OCI-LY7 (cell line): ENCODE data around the gene STAG2. TPM values are rescaled to one million over a fixed set of nuclear protein-coding genes. Genes with fewer than 3 reads are reported as not detected.

Experiments used
- BruUV-seq: library from RNA; stranded (reverse); fragments of 400-500 nt; replicated peaks from 2 replicates; lab custom pipeline; 2021; lab: Mats Ljungman, UMichigan
- CTCF ChIA-PET: fragments of 300-600 bp; sonication (Branson Sonifier 250); formaldehyde crosslinking; loops from one replicate; lab custom pipeline; 2022; ENCODE audit warnings: antibody characterized with exemption; ENCODE audit not compliant: unreplicated experiment; lab: Charles Lee
- POLR2A ChIA-PET: fragments of 300-600 bp; sonication (Branson Sonifier 250); formaldehyde crosslinking; loops from one replicate; lab custom pipeline; 2022; ENCODE audit warnings: antibody characterized with exemption; lab: Charles Lee
- DNase-seq: peaks from one replicate; pipeline ENCODE4 v3.0.0-alpha.2; 2015; ENCODE audit warnings: low spot score
- H2AFZ ChIP-seq: fragments of 200-600 bp; sonication (generic), shearing (Covaris generic); 2 replicates; pipeline ENCODE4 v1.6.1; 2014; ENCODE audit warnings: mild to moderate bottlenecking, antibody characterized with exemption, low read length, moderate library complexity
- H3K27ac ChIP-seq: fragments of 200-600 bp; sonication (generic); 2 replicates; pipeline ENCODE4 v1.5.1; 2014; ENCODE audit warnings: mixed run types, low read depth, mild to moderate bottlenecking, moderate library complexity, low read length, inconsistent platforms; ENCODE audit not compliant: poor library complexity, severe bottlenecking
- H3K36me3 ChIP-seq: fragments of 200-600 bp; sonication (generic); 2 replicates; pipeline ENCODE4 v1.6.1; 2014; ENCODE audit warnings: mild to moderate bottlenecking, antibody characterized with exemption, low read length, moderate library complexity, mixed read lengths; ENCODE audit not compliant: insufficient read depth
- H3K4me1 ChIP-seq: fragments of 200-600 bp; sonication (generic); 2 replicates; pipeline ENCODE4 v1.5.1; 2014; ENCODE audit warnings: mild to moderate bottlenecking, low read length; ENCODE audit not compliant: insufficient read depth, poor library complexity, severe bottlenecking
- H3K4me2 ChIP-seq: fragments of 200-600 bp; sonication (generic); 2 replicates; pipeline ENCODE4 v1.6.1; 2014; ENCODE audit warnings: mild to moderate bottlenecking, low read length
- H3K4me3 ChIP-seq: fragments of 200-600 bp; sonication (generic); 2 replicates; pipeline ENCODE4 v1.5.1; 2014; ENCODE audit warnings: mild to moderate bottlenecking, low read depth, low read length; ENCODE audit not compliant: poor library complexity, severe bottlenecking
- H3K79me2 ChIP-seq: fragments of 200-600 bp; sonication (generic); 2 replicates; pipeline ENCODE4 v1.6.1; 2016; ENCODE audit warnings: low read depth, mild to moderate bottlenecking, low read length, moderate library complexity, mixed read lengths; ENCODE audit not compliant: insufficient read depth
- H3K9me2 ChIP-seq: fragments of 200-600 bp; sonication (generic); 2 replicates; pipeline ENCODE4 v1.6.1; 2016; ENCODE audit warnings: mild to moderate bottlenecking, low read length, mixed read lengths; ENCODE audit not compliant: insufficient read depth
- H3K9me3 ChIP-seq: fragments of 200-600 bp; sonication (generic); 2 replicates; pipeline ENCODE4 v1.6.1; 2014; ENCODE audit warnings: mild to moderate bottlenecking, mixed run types, low read length, mixed read lengths
- H4K20me1 ChIP-seq: fragments of 200-600 bp; sonication (generic); 2 replicates; pipeline ENCODE4 v1.6.1; 2014; ENCODE audit warnings: mild to moderate bottlenecking, antibody characterized with exemption, low read length, moderate library complexity, mixed read lengths; ENCODE audit not compliant: insufficient read depth
- EZH2phosphoT487 ChIP-seq: fragments of 200-600 bp; sonication (generic); IDR thresholded peaks from 2 replicates; pipeline ENCODE4 v1.6.1; 2018; ENCODE audit warnings: low read depth, borderline replicate concordance, mild to moderate bottlenecking, mixed run types, antibody characterized with exemption, low read length, moderate library complexity, mixed read lengths
- intact Hi-C: fragments of 100-400 bp; cut with micrococcal nuclease; formaldehyde crosslinking; loops from one replicate; pipeline ENCODE4 v1.10.0; 2022; ENCODE audit not compliant: unreplicated experiment
- total RNA-seq, 2 experiments: library from RNA; depleted of rRNA in 1 of 2; stranded (reverse); fragments of >200 nt in 1 of 2; shearing (Covaris generic) in 1 of 2; gene quantifications; 2 replicates each; pipeline ENCODE4 v1.2.3, GENCODE V29; 2014 to 2022
- TF ChIP-seq, protein P1 (sequence below): fragments of 200-600 bp; sonication (generic); conservative IDR thresholded peaks from 2 replicates; pipeline ENCODE4 v1.5.1; 2014; ENCODE audit warnings: mild to moderate bottlenecking, antibody characterized with exemption, low read length, moderate library complexity, mixed read lengths

STAG2 gene
- total RNA-seq, 2 experiments from 2014 or later: 56.7 to 68.9 TPM

DNA sequence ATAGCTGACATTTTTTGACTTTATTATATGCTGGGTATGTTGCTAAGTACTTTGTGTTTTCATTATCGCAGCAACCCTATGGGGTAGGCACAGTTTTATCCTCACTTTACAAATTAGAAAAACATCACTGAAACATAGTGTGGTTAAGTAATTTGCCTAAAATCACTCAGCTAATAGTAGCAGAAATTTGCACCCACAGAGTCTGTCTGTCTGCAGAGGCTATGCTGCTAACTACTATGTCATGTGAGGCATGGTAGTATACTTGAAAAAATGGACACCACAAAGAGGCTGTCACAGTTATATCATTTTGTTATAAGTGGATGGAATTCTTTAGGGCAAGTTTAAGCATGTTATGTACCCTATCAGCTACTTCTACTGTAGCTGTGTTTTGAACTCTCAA, 69.0 kb downstream of the STAG2 start:
- BruUV-seq: TSS peak; percentile 8
- Histone ChIP-seq H3K4me2 (no peak overlapping the region), H3K79me2 (no peaks in the 10 kb centered on the region), H2AFZ (no peak overlapping the region), H3K36me3 (peaks cover 59% of the 10 kb centered on the region), H3K9me2 (no peaks in the 10 kb centered on the region), H3K4me1 (no peaks in the 10 kb centered on the region), H3K4me3 (no peak overlapping the region), H3K27ac (no peak overlapping the region), H3K9me3 (no peaks in the 10 kb centered on the region), H4K20me1 (no peaks in the 10 kb centered on the region)
- POLR2A ChIA-PET: interaction anchor here (0.8 to 1.6 kb wide), 2 partner anchors 14 to 16 kb away, joined by 3 to 5 read pairs; no protein-coding TSS in a partner anchor
- intact Hi-C loops: no loop called here
- TF ChIP-seq, protein P1, sequence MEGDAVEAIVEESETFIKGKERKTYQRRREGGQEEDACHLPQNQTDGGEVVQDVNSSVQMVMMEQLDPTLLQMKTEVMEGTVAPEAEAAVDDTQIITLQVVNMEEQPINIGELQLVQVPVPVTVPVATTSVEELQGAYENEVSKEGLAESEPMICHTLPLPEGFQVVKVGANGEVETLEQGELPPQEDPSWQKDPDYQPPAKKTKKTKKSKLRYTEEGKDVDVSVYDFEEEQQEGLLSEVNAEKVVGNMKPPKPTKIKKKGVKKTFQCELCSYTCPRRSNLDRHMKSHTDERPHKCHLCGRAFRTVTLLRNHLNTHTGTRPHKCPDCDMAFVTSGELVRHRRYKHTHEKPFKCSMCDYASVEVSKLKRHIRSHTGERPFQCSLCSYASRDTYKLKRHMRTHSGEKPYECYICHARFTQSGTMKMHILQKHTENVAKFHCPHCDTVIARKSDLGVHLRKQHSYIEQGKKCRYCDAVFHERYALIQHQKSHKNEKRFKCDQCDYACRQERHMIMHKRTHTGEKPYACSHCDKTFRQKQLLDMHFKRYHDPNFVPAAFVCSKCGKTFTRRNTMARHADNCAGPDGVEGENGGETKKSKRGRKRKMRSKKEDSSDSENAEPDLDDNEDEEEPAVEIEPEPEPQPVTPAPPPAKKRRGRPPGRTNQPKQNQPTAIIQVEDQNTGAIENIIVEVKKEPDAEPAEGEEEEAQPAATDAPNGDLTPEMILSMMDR: no peak
- no peak for TF ChIP-seq EZH2phosphoT487
- CTCF ChIA-PET: no interaction called here
- no peak for DNase-seq

GRCh38 chrX:124033821-124034220, 72.3 kb downstream of the STAG2 start:
- ChIA-PET POLR2A (interaction anchor here (1.1 to 1.3 kb wide), 2 partner anchors 28 to 47 kb away, joined by 3 to 4 read pairs; no protein-coding TSS in a partner anchor), CTCF (no interaction called here)
- Histone ChIP-seq H3K4me3 (no peak overlapping the region), H3K4me1 (no peaks in the 10 kb centered on the region), H3K27ac (no peak overlapping the region), H4K20me1 (no peaks in the 10 kb centered on the region), H3K9me3 (no peaks in the 10 kb centered on the region), H2AFZ (no peak overlapping the region), H3K4me2 (no peak overlapping the region), H3K9me2 (no peaks in the 10 kb centered on the region), H3K36me3 (peaks cover 48% of the 10 kb centered on the region), H3K79me2 (no peaks in the 10 kb centered on the region)
- BruUV-seq: no TSS peak
- DNase-seq: no peak
- intact Hi-C loops: no loop called here
- TF ChIP-seq, protein P1: no peak
- TF ChIP-seq EZH2phosphoT487: no peak

GRCh38 chrX:124035657-124036056, 74.2 kb downstream of the STAG2 start:
- BruUV-seq: no TSS peak
- no peaks in the 10 kb centered on the region for H3K4me1 ChIP-seq
- TF ChIP-seq, protein P1: no peak

More at GRCh38 chrX:124035657-124036056, 74.2 kb downstream of the STAG2 start:
- H3K27ac ChIP-seq: no peak overlapping the region
- no peak for DNase-seq
- H3K36me3 ChIP-seq: peaks cover 47% of the 10 kb centered on the region
- no peaks in the 10 kb centered on the region for H3K9me2 ChIP-seq
- H4K20me1 ChIP-seq: no peaks in the 10 kb centered on the region
- ChIA-PET POLR2A (no interaction called here), CTCF (no interaction called here)
- intact Hi-C loops: no loop called here
- no peak overlapping the region for H3K4me2 ChIP-seq
- no peaks in the 10 kb centered on the region for H3K79me2 ChIP-seq
- no peak overlapping the region for H3K4me3 ChIP-seq
- no peak overlapping the region for H2AFZ ChIP-seq
- H3K9me3 ChIP-seq: no peaks in the 10 kb centered on the region
